Activated T-helper 1 cell treated with anti-CD3 and anti-CD28 coated beads, Interleukin-2, amount 50 U/mL, for 16 hours (primary cell): ENCODE data around the gene TRIM60.
"Not testable (repeated sequence)": the region's sequence is repeated elsewhere in the genome, so short reads cannot be mapped to it uniquely, and the experiment has no call there.

Experiments used
- DNase-seq, 2 donors: peaks; one replicate each; pipeline ENCODE4 v3.0.0-alpha.2; 2020; ENCODE audit warnings: low read depth in 1 of 2, low spot score in 1 of 2

The TRIM60 gene

DNA sequence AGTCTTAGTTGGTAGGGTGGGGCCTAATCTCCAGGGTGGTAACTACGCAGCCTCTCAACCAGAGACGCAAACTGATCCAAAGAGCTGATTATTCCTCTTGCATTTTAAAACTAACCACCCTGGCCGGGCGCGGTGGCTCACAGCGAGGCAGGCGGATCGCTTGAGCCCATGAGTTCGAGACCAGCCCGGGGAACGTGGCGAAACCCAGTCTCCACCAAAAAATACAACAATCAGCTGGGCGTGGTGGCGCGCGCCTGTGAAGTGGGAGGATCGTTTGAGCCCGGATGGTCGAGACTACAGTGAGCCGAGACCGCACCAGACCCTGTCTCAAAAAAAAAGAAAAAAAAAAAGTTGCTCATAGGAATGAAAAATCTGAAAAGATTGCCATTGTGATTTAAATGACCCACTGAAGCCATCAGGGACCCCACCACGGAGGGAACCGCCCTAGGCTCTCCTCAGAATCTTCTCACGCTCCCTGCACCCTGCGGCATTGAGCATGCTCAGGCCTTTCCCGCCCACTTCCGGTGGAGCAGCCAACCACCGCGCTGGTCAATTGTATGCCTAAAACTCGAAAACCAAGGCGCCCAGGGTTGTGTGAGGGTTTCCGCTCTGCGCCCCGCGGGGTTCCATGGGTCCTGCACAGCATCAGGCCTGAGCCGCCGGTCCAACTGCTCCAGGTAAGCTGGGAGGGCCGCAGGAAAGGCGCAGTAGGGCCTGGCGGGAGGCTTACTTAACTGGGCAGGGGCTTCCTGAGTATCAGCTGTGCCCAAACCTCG, at the start of gene TRIM60:
TRIM60 (plus strand) TSS at position 564 of the 776 bp plus-strand sequence. CDS start 8,074 bp downstream, outside the sequence.
- DNase-seq = no peak

DNA sequence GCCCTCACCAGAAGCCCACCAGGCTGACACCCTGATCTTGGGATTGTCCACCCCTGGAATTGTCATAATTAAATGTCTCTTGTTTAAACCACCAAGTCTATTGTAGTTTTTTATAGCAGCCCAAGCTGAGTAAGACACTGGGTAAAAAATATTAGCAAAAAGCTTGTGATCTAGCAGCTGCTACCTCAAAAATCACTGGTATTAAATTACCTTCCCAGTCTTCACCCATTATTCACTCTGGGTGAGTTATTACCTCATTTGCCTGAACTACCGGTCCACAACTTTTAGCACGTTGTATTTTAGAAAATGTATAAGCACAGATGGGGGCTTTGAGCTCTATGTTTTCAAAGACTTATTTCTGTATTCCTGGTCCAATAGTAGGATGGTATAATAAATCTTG, 42.3 kb upstream of the TRIM60 start:
- no peak for DNase-seq

DNA sequence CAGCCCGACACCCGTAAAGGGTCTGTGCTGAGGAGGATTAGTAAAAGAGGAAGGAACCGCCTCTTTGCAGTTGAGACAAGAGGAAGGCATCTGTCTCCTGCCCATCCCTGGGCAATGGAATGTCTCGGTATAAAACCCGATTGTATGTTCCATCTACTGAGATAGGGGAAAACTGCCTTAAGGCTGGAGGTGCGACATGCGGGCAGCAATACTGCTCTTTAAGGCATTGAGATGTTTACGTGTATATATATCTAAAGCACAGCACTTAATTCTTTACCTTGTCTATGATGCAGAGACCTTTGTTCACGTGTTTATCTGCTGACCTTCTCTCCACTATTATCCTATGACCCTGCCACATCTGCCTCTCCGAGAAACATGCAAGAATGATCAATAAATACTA, 41.0 kb upstream of the TRIM60 start:
- DNase-seq = not testable (repeated sequence)

DNA sequence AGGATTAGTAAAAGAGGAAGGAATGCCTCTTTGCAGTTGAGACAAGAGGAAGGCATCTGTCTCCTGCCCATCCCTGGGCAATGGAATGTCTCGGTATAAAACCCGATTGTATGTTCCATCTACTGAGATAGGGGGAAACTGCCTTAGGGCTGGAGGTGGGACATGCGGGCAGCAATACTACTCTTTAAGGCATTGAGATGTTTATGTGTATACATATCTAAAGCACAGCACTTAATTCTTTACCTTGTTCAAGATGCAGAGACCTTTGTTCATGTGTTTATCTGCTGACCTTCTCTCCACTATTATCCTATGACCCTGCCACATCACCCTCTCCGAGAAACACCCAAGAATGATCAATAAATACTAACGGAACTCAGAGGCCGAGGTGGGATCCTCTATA, 35.7 kb upstream of the TRIM60 start:
- not testable (repeated sequence) for DNase-seq

DNA sequence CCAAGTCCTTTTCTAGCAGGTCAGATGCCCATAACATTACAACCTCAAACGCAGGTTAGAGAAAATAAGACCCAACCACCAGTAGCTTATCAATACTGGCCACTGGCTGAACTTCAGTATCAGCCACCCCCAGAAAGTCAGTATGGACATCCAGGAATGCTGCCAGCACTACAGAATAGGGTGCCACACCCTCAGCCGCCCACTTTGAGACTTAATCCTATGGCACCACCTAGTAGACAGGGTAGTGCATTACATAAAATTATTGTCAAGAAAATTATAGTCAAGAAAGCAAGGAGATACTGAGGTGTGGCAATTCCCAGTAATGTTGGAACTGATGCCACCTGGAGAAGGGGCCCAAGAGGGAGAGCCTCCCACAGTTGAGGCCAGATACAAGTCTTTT, 34.5 kb upstream of the TRIM60 start:
- DNase-seq = no peak

DNA sequence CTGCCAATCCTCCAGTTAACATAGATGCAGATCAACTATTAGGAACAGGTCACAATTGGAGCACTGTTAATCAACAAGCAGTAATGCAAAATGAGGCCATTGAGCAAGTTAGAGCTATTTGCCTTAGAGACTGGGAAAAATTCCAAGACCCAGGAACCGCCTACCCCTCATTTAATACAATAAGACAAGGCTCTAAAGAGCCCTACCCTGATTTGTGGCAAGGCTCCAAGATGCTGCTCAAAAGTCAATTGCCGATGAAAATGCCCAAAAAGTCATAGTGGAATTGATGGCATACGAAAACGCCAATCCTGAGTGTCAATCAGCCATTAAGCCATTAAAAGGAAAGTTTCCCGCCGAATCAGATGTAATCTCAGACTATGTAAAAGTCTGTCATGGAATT, 33.9 kb upstream of the TRIM60 start:
- no peak for DNase-seq

DNA sequence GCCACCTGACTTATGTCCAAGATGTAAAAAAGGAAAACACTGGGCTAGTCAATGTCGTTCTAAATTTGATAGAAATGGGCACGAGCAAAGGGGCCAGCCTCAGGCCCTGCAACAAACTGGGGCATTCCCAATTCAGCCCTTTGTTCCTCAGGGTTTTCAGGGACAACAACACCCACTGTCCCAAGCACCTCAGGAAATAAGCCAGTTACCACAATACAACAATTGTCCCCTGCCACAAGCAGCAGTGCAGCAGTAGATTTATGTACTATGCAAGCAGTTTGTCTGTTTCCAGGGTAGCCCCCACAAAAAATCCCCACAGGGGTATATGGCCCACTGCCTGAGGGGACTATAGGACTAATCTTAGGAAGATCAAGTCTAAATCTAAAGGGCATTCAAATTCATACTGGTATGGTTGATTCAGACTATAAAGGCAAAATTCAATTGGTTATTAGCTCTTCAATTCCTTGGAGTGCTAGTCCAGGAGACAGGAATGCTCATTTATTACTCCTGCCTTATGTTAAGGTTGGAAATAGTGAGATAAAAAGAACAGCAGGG, 33.2 kb upstream of the TRIM60 start:
- not testable (repeated sequence) for DNase-seq

DNA sequence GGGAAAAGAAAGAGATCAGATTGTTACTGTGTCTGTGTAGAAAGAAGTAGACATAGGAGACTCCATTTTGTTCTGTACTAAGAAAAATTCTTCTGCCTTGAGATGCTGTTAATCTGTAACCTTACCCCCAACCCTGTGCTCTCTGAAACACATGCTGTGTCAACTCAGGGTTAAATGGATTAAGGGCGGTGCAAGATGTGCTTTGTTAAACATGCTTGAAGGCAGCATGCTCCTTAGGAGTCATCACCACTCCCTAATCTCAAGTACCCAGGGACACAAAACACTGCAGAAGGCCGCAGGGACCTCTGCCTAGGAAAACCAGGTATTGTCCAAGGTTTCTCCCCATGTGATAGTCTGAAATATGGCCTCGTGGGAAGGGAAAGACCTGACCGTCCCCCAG, 29.8 kb upstream of the TRIM60 start:
- DNase-seq = not testable (repeated sequence)

DNA sequence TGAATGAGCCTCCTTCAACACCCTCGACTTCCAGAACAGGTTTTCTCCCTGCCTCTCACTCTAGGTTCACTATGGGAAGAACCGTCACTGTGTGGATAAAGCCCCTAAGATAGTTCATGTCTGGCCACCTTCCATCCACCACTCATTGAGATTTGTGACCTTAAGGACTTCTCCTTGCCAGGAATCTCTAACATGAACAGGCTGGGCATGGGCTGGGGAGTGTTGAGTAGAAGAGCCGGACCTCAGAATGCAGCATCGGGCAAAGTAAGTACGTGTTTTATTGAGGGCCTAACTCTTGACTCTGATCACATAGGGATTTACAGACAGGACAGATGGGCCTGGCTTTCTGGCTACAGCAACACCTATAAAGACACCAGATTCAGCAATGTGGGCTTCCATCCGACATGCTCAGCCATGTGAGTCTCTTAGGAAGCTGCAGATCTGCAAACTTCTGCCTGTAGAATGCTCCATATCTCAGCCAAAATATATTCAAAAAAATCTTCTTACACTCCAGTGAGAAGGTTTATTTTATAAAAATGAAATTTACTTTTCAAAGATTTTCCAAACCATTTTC, 26.4 kb upstream of the TRIM60 start:
- DNase-seq = no peak

DNA sequence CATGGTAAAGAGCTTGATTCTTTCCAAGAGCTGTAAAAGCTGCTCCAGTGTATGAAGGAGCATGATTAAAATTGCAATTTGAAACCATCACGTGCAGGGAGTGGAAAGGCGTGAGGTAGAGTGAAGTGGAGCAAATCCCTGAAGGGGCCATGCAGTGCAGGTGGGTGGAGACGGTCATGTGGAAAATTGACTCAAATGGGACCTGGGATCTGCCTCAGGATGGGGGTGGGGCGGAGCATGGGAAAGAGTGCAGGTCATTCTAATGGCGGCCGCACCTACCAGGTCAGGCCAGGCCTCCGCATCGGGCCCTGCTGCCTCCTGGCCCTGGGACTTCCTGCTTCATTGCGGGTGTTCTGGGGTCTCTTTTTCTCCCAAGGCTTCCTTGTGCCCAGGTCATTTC, 25.3 kb upstream of the TRIM60 start:
- DNase-seq = no peak

DNA sequence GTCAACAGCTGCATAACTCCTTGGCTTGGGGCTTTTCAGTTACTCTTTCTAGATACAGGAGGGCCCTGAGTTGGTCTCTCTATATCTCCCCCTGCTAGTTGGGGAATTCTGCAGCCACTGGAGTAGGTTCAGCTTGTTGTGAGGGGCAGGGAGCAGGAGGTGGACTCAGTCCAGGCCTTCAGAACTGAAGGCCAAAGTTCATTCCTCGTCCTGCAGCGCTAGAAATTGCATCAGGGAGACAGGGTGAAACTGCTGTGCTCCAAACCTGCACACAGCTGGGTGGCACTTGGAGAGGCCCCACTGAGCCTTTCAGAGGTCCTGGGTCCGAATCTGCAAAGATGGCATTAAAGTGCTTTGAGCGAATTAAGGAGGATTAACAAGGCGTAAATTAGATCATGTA, 24.9 kb upstream of the TRIM60 start:
- DNase-seq = no peak

DNA sequence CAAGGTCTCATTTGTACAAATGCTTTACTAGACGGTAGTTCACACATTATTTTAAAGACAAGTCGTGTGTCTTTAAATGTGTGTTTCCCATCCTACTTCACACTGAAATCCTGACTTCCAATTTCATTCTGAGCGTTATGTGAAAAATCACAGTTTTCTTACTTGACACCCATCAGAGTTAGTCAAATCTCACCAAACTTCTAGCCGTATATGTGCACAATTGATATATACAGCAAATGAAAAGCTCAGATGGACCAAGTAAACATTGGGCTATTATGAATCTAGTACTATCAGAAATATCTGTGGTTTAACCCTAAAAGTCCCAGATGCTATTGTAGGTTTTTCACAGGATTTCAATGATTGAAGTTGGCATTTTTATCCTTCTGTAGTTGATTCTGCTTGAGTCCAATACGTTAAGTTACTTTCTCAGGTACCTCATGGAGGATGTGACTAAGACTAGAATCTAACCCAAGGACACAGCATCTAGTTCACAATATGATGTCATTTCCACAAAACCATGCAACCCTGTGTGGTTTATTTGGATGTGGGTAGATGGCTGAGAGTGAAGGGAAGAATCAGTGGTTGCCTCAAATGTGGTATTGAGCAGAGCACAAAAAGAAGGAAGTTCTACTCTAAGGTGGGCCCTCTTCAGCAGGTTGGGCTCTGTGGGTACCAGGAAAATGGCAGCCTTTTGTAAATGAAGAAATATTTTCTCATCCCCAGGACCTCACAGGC, 22.1 kb upstream of the TRIM60 start:
- DNase-seq = no peak

DNA sequence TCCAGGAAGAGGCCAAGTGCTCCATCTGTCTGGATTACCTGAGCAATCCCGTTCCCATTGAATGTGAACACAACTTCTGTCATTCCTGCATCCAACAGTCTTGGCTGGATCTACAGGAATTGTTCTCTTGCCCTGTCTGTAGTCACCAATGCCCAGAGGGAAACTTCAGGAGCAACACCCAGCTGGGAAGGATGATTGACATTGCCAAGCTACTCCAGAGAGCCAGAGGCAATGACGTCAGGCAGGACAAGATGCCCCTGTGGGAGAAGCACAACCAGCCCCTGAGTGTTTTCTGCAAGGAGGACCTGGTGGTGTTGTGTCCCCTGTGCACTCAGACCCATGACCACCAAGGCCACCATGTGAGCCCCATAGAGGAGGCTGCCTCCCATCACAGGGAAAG, 21.3 kb upstream of the TRIM60 start:
- no peak for DNase-seq

DNA sequence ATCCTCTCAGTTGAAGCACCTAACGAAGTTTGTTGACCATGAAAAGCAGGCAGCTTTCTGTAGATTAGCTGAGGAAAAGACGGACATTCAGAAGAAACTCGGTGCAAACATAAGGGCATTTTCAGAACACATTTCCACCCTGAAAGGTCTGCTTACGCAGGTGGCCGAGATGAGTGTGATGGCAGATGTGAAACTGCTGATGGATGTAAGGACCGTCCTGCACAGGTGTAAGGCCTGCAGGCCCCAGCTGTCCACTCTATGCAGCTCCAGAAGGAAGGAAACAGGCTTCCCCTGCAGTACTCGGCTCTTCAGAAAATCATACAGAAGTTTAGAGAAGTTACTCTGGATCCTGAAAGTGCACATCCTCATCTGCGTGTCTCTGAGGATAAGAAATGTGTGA, 20.8 kb upstream of the TRIM60 start:
- no peak for DNase-seq

DNA sequence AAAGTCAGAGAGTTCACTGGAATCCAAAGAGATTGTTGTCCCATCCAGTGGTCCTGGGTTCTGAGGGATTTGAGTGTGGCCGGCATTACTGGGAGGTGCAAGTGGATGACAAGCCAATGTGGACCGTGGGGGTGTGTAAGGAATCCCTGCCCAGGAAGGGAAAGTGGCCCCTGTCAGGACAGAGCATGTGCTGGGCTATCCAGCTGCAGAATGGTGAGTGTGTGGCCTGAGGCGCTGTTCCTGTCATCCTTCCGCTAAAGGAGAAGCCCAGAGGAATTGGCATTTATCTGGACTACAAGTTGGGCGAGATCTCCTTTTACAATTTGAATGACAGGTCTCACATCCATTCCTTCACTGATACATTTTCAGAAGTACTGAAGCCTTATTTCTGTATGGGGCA, 20.4 kb upstream of the TRIM60 start:
- DNase-seq = no peak

DNA sequence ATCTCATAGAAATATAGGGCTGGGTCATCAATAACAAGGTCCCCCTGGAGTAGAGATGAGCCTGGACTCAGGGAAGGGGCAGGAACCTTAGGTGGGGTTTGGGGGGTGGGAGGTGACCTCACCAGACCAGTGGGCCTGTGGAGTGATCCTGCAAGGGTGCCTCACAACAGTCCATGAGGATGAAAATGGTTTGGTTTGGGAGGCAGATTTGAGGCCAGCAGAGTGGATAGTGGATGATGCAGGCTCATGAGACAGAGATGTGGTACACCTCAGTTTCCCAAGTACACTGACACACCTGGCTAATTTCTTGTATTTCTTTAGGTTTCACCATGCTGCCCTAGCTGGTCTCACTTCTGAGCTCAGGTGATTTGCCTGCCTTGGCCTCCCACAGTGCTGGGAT, 18.1 kb upstream of the TRIM60 start:
- no peak for DNase-seq

DNA sequence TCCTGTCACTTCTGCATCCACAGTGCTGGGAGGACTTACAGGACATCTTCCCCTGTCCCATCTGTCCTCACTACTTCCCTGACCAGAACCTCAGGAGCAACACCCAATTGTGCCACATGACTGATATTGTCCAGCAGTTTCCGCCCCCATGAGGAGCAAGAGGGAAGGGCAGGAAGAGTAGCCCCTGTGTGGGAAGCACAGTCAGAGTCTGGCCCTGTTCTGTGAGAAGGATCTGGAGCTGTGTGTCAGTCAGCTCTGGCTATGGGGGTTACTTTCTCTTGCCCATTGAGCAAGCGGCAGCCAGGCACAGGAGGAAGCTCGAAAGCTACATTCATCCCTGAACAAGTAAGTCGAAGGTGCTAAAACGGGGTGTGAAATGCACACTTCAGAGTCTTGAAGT, 14.8 kb upstream of the TRIM60 start:
- DNase-seq = no peak

DNA sequence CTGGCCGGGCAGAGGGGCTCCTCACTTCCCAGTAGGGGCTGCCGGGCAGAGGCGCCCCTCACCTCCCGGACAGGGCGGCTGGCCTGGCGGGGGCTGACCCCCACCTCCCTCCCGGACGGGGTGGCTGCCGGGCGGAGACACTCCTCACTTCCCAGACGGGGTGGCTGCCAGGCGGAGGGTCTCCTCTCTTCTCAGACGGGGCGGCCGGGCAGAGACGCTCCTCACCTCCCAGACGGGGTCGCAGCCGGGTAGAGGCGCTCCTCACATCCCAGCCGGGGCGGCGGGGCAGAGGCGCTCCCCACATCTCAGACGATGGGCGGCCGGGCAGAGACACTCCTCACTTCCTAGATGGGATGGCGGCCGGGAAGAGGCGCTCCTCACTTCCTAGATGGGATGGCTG, 11.8 kb upstream of the TRIM60 start:
- DNase-seq = not testable (repeated sequence)

DNA sequence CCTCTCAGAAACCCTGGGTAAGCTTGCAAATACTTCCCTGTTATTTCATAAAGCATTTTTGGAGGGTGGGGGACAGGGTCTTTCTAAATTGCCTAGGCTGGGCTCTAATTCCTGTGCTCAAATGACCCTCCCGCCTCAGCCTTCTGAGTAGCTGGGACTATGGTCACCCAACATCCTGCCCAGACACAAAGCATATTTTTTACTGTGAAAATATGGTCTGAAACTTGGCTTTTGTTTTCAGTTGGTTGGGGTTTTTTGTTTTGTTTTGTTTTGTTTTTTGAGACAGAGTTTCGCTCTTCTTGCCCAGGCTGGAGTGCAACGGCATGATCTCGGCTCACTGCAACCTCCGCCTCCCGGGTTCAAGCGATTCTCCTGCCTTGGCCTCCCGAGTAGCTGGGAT, 6.0 kb upstream of the TRIM60 start:
- DNase-seq = not testable (repeated sequence)

DNA sequence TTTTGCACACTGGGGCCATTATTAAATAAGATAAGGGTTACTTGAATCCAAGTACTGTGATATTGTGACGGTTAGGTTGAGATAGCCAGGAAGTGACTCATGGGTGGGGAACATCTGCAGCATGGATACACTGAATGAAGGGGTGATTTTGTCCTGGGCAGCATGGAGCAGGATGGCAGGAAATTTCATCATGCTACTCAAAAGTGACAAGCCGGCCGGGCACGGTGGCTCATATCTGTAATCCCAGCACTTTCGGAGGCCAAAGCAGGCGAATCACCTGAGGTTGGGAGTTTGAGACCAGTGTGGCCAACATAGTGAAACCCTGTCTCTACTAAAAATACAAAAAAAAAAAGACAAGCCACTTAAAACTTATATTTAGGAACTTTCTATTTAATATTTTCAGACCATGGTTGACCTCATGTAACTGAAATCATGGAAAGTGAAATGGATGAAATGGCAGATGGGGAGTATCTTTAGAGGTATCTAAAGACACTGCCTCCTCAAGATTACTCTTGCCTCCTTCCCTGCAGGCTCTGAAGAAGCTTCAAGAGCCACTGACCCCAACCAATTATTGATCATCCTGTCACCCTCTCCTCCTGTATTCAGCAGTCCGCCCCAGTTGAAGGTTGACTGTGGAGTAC, 3.9 kb upstream of the TRIM60 start:
- DNase-seq = no peak

DNA sequence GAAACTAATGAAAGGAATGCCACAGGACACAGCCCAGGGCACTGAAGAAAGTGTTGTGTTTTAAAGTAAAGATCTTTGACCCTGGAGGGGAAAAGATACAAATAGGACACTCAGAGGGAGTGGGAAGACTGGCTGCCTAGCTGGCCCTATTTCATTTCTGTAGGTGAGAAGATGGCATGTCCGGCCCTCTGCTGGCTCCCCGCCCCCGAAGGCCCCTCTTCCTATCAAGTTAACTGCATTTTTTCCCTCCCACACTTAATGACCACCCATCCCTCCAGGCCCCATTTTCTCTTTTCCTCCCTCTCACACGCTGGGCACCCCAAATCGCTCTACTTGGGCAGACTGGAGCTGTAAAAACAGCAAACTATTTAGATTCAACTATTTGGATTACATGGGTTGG, 16.4 kb downstream of the TRIM60 start:
- DNase-seq = no peak

DNA sequence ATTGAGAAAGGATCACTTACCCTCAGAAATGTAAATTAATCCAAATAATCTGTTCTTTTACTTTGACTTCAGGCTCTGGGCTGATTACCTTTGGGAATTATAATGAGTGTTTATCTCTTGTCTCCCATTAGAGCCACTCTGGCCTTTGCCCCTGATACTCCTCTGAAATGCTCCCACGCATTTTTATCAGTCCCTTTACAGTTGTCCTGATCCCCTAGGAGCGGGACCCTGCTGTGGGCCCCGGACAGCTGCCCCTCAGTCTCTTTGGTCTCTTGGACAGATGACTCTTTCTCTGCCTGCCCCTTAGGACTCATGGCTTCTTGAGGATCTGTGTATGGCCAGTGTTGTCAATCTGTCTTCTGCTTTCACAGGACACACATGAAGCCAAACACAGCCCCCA, 20.8 kb downstream of the TRIM60 start:
- DNase-seq = no peak
